OCI-LY3 (cell line): ENCODE measurements around the gene DNAJC13.

Experiments
- EZH2phosphoT487 ChIP-seq: fragments of 200-600 bp; shearing (Covaris generic); IDR thresholded peaks from 2 replicates; pipeline ENCODE4 v1.6.1; 2018; ENCODE audit warnings: antibody characterized with exemption, mixed run types, low read depth
- TF ChIP-seq, protein P1 (sequence below): fragments of 200-600, 300-600 bp; sonication (generic); IDR thresholded peaks from 2 replicates; pipeline ENCODE4 v1.5.1; 2014; ENCODE audit warnings: antibody characterized with exemption, low read length, low read depth

DNA sequence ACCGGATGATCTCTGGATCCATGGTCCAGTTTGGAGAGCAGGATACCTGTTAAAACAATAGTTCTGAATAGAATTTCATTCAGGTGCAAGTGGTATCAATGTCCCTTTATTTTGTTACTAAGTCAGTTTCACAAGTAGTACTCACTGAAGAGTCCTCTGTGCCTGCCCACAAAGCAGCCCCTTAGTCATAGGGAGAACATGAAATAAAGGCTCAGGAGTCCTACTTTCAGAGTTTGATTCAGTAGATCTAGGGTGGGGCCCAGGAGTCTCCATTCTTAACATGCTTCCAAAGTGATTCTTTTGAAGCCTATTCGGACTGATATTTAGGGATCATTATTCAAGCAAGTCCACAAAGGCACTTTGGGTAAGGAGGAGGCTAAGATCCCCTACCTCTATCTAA is 100.0 kb downstream of the DNAJC13 start:
- no peak for TF ChIP-seq EZH2phosphoT487
- TF ChIP-seq, protein P1, sequence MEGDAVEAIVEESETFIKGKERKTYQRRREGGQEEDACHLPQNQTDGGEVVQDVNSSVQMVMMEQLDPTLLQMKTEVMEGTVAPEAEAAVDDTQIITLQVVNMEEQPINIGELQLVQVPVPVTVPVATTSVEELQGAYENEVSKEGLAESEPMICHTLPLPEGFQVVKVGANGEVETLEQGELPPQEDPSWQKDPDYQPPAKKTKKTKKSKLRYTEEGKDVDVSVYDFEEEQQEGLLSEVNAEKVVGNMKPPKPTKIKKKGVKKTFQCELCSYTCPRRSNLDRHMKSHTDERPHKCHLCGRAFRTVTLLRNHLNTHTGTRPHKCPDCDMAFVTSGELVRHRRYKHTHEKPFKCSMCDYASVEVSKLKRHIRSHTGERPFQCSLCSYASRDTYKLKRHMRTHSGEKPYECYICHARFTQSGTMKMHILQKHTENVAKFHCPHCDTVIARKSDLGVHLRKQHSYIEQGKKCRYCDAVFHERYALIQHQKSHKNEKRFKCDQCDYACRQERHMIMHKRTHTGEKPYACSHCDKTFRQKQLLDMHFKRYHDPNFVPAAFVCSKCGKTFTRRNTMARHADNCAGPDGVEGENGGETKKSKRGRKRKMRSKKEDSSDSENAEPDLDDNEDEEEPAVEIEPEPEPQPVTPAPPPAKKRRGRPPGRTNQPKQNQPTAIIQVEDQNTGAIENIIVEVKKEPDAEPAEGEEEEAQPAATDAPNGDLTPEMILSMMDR, result no peak
